ENCODE data around the gene RIPOR3.
A peak's percentile ranks its signal among the peaks of the same experiment; 100 is the strongest.

The RIPOR3 gene, protein sequence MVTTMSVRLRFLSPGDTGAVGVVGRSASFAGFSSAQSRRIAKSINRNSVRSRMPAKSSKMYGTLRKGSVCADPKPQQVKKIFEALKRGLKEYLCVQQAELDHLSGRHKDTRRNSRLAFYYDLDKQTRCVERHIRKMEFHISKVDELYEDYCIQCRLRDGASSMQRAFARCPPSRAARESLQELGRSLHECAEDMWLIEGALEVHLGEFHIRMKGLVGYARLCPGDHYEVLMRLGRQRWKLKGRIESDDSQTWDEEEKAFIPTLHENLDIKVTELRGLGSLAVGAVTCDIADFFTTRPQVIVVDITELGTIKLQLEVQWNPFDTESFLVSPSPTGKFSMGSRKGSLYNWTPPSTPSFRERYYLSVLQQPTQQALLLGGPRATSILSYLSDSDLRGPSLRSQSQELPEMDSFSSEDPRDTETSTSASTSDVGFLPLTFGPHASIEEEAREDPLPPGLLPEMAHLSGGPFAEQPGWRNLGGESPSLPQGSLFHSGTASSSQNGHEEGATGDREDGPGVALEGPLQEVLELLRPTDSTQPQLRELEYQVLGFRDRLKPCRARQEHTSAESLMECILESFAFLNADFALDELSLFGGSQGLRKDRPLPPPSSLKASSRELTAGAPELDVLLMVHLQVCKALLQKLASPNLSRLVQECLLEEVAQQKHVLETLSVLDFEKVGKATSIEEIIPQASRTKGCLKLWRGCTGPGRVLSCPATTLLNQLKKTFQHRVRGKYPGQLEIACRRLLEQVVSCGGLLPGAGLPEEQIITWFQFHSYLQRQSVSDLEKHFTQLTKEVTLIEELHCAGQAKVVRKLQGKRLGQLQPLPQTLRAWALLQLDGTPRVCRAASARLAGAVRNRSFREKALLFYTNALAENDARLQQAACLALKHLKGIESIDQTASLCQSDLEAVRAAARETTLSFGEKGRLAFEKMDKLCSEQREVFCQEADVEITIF

DNA sequence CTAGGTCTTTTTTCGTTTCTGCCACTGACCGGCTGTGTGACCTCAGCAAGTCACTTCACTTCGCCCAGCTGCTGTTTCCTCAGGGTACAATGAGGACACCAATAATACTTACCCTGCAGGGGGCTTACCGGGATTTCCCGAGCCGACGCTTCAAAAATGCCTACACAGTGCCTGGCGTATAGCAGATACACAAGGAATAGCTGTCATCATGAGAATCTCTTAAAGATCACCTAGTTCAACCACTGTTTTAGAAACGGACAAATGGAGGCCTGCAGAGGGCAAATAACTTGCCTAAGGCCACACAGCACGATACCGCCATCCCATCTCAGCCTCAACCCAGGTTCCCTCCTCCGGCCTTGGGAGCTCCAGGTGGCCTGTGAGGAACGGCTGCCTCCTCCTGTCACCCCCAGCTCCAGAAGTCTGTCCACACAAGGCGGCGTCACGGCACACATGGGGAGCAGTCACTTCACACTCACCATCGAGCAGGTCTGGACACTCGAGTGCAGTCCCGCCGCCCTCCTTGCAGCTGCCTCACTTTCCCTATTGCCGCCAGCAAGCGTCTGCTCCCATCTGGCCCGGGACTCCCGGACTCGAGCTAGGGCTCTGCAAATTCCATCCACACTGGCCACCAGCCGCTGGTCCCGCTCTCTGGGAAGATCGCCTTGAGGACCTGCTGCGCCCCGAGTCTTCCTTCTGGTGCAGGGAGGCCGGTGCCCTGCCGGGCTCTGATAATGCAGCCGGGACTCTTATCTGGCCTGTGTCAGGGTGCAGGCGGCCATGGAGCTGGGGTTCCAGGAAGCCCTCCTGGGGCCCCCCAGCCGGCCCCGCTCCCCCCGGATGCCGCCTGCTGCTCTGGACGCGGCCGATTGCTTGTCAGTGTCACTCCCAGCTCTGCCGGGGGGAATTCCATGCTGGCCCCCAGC lies at the start of gene RIPOR3:
RIPOR3 (minus strand) TSS at position 893 of the 923 bp plus-strand sequence; CDS start at position 479, 414 bp downstream.
- DNase-seq: peak; percentile 96

DNA sequence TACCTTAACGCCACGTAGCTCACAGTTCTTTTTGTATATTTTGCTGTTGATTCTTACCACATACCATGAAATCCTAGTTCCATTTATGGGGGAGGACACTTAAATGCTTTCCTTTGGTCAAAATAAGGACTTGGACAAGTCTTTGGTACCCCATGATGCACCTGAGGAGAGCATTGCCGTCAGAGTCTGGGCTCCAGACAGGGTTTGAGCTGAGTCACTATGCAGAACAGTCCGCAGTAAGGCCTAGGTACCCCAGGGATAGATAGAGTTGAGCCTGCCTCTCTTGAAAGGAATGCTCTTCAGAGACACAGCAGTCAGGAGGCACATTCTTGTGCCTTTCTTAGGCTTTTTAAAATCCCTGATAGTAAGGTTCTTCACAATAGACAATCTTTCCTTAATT lies 46.0 kb upstream of the RIPOR3 start:
- no peak for DNase-seq

DNA sequence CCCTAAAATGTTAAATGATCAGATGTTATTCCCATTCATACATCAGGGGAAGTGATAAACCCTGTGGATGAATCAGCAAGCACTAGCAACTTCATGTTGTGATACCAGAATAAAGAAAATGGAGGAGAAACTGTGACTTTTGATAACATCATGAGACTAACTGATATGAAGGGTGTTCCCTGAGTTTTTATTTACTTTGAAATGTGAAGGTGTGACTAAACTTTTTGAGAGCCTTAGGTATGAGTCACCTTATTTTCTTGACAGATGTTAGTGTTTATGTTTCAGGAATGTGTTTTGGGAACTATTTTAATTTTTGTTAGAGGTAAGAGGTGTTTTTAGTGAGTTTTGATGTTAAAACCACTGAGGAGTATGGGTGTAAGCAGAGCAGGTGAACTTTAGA lies 44.5 kb upstream of the RIPOR3 start:
- no peak for DNase-seq

DNA sequence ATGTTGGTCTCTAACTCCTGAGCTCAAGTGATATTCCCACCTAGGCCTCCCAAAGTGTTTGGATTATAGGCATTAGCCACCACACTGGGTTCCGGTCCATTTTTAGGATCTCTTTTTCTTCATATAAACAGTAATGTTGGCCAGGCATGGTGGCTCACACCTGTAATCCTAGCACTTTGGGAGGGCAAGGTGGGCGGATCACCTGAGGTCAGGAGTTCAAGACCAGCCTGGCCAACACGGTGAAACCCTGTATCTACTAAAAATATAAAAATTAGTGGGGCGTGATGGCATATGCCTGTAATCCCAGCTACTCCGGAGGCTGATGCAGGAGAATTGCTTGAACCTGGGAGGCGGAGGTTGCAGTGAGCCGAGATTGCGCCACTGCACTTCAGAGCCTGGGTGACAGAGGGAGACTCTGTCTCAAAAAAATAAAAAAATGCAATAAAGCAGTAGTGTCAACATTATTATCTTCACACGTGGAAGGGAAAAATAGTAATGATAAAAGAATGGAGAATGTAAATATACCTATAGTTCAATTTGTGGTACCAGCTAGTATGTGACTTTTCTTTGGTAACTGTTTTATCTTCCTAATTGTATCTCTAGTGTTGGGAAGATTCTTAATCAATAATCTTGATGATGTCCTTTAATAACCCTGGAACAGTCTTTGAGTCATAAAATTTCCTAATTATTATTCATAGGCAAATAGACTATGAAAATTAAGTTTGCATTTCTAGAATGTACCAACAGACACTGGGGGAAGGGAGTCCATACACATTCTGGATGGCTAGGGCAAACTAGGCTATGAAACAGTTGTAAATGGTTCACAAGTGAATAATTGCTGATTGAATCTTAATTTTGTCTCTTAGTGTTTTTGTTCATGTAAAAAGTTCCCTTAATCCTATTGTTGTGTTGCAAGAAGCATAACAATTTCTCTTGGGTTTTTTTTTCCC lies 43.7 kb upstream of the RIPOR3 start:
- DNase-seq: no peak

DNA sequence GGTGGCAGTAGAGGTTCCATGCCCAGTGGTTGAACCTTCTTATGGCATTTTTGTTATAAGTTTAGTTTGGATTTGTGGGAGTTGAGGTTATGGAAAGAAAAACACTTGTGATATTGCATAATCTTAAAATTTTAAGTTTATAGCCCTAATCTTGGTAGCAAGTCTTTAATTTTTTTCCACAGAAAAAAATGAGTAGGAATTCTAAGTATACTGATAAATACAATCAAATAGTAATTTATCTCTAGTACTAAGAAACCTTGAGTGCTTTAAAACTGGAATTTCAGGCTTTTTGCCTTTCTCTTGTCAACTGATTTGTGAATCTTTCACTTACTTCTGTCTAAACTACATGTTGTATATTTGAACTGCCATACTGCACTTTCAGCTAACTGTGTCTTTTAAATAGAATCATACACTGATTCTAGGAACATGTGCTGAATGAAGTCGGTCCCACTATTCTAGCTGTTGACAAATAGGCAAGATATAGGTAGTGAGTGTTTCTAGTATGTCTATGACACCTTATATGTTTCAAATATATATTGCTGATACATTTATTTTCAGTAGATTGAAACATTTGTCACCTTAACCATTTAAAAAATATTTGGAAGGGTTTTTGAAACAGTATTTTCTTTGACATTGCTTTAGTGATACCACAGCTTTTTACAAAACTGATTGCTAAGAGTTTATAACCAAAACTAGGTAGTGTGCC lies 42.5 kb upstream of the RIPOR3 start:
- no peak for DNase-seq

DNA sequence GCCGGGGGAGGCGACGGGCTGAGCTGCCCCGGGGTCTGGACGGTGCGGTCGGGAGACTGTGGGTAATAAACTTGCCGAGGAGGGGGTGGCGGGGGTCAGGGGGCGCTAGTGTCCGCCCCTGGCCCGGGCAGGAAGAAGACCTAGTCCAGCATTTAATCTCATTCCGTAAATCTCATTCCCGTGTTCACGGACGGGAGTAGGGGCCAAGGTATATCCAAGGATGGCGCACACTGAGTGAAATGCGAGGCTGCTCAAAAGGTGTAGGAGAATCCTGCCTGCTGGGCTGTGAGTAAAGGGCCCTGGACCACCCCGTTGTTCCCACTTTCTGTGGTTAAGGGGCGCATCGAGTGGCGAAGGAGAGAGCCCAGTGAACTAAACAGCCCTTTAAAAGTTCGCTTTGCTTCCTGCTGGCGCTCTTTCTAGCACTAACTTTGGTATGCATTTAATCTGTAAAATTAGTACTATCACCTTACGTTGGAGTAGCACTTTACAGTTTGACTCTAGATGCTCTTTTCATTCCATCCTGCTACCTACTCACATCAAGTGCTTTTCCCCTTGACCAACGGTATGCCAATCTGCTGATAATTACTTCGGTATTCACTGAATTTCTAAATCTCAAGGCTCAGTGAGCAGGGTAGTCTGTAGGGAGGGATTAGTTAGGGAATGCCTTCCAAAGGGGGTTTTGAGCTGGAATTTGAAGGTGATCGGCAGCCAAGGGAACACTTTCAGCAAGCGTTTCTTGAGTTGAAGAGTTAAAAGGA lies 40.8 kb upstream of the RIPOR3 start:
- no peak for DNase-seq

DNA sequence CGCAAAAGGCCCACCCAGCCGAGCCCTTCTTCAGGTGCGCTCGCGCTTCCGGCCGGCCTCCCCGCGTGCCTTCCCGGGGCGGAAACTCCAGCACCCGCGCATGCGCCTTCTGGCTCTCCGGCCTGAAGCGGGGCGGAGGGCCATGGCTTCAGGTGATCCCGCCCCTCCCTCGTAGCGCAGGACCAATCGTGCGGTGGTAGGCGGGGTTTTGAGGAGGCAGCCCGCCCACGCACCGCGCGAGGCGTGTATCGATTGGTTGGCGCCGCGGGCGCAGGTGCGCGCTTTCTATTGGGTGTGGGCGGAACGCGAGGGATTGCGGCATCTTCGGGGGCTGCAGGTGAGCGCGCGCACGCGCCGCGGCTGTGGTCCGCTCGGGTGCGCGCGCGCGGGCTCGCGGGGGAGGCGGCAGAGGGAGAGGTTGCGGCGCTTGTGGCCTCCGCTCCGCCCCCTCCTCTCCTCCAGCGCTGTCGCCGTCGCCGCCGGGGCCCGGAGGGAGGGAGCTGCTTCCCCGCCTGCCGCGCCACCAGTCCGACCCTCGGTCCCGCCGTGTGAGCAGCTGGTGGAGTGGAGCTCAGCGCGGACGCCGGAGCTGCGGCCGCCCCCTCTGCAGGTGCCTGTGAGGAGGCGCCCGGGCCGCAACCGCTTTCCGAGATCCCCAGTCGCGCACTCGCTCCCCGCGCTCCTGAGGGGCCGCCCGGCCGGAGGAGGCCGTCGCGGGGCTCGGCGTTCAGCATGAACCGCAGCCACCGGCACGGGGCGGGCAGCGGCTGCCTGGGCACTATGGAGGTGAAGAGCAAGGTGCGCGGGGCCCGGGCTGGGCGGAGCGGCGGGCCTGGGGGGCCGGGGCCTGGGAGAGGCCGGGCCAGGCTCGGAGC lies 40.0 kb upstream of the RIPOR3 start, which contains the start of gene PARD6B:
PARD6B (plus strand) TSS at position 526 of the 875 bp plus-strand sequence; CDS start at position 733, 207 bp downstream.
- DNase-seq: peak; percentile 99

DNA sequence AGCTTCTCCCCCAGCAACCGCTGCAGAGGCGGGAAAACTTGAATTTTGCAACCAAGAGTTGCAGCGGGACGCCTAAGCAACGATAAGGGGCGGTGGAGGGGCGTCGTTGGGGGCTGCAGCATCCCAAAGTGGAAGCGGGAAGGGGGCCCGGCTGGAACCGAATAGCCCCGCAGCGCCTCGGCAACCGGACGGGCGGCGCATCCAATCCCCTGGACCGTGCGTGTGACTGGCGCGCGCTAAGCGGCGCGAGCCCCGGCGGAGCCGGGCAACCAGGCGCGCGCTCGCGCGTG lies 39.4 kb upstream of the RIPOR3 start:
- DNase-seq: no peak

DNA sequence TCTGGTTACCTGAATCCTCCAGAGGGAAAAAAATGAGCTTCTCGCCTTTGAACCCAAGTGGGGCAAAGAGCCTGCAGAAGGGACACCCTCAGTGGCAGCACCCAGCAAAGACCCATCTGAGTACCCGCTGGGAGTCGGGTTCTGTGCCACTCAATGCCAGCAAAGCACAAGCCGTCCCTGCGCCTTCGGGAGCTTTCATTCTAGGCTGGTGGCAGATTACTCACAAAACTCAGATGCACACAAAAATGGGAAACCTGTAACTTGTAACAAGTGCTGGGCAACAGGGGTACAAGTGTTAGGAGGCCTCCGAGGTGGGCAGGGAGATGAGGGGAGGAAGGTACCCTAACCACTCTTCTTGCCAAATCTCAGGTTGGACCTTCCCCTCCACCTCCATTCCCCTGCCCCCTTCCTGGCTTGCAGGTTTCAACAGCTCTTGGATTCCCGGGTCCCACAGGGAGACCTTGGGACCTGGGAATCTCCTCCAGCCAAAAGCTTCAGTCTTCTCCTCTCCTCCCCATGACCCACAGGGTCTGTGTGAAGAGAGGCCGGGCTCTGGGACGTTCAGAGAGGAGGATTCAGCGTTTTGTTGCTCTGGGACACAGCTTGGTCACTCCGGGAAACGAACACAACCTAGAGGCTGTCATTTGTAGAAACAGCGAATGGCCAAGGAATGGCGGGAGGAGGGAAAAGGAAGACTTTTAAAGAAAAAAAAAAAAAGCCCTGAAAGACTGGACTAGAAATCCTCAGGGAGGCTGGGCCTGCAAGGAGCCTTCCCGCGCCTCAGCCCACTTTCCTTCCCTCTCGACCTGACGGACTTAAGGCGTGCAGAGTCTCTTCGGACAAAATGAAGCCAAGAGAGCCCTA lies 38.8 kb upstream of the RIPOR3 start:
- no peak for DNase-seq

DNA sequence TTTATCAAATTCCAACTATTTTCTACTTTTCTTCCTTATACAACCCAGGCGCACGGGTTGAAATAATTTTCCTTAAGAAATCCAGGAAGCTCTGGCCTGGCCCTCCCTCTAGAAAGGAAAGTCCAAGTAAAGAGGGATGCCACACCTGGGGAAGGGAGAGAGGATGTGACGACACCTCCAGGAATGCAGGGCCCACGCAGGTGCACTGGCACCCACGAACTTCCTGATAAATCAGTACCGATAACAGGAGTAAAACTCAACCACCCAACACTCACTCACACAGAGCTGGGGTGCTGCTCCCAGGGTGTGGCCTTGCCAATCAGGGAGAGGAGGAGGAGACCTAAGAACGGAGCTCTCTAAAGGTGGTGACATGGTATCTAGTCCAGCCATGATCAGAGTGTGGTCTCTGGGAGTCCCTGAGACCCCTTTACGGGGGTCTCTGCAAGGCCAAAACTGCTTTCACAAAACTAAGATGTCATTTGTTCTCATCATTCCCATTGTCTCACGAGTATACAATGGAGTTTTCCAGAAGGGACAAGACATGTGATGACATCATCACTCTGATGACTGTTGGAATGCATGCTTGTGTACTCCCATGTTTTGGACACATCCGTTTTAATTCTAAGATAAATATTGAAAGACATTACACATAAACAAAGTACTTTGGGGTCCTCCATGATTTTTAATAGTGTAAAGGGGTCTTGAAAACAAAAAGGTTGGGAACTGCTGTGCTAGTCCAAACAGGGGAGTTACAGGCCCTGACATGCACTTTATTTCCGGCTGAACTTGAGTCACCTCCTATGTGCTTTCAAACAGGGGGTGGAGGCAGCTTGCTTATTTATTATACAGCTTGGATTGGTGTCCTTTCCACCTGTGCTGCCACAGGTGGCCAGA lies 37.9 kb upstream of the RIPOR3 start:
- no peak for DNase-seq

DNA sequence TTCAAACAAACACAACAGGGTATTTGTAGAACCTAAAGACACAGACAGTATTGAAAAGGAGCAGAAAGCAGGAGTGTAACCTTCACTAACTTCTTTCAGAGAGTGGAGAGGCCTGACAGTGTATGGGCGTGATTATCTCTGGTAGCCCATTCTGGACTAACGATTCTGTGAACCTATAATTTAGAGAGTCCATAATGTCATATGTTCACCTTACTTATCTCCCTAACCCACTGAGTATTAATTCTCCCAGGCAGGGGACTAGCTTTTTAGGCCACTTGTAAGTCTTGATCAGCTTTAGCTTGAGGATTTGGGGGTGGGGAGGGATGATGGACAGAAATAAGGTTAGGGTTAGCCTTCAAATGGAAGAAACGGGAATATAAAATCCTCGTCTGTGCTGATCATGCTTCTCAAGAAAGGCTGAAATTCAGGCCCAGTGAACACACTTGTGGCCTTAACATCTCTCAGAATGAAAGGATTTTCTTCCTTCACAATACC lies 37.2 kb upstream of the RIPOR3 start:
- no peak for DNase-seq

DNA sequence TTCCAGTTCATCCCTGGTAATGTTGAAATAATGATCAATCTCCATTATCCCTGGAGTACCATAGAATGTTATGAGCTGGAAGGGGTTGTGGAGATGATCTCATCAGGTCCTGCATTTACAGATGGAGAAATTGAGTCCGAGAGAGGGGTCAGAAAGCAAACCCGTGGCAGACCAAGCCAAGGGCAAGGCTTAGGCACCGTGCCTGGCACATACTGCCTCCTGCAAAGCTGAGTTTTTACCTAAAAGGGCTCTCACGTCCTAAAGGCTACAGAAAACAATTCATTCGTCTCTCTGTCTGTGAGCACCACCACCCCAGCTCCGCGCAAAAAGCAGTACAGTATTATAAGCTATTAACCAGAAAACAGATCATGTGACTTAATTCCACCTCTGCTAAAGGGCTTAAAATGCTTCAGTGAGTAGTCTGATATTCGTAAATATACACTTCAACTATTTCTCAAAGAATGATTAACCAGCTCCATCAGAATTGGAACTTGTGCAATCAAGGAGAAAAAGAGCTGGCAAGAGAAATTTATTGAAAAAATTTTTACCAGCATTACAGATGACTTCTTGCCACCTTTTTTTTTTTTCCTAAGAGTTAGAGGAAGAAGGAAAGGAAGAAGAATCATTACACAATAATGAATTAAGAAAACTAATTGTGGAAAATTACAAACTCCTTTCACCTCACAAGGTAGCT lies 36.6 kb upstream of the RIPOR3 start:
- no peak for DNase-seq

DNA sequence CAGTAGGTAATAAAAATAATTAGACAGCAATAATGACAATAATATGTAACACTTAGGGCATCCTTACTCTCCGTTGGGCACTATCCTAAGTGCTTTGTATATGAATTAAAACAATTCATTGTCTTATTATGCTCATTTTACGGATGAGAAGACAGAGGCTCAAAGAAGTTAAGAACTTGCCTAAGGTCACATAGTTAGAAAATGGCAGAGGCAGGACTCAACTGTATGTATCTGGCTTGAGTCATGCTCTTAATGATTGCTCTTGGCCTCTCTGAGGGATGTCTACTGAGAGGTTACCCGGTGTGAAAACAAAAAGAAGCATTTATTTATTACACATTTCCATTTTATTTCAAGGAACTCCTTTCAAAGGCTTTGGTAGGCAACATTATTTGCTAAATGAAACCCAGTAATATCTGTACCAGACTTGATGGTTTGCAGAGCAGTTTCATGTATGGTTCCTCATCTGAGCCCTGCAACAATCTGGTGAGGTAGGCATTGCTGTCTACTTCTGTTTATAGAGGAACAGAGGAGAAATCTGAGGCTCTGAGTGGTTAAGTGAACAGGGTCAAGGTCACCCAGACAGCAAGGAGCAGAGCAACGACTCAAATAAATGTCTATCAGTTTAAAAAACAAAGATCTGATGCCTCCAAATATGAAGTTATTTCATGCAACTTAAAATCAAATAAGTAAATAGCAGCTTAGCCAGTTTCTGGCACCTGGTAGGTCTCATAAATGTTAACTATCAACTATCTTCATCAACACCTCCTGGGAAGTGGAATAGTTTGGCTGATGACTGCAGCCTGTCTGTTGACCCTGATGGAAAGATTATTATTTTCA lies 35.8 kb upstream of the RIPOR3 start:
- no peak for DNase-seq

DNA sequence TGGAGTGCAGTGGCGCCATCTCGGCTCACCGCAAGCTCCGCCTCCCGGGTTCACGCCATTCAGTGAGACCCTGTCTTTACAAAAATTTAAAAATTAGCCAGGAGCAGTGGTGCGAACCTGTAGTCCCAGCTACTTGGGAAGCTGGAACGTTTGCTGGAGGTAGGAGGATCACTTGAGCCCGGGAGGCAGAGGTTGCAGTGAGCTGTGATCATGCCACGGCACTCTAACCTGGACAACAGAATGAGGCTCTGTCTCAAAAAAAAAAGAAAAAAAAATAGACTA lies 34.3 kb upstream of the RIPOR3 start:
- DNase-seq: no peak

All from hematopoietic multipotent progenitor cell treated with erythropoietin and hydrocortisone succinate and interleukin-3 and kit ligand, for 4 days (in vitro differentiated cells).